Heart left ventricle (tissue), 13 donors: ENCODE data around the gene ITGA6.

Experiments used
- CTCF ChIP-seq, 12 donors: fragments of 200-600 bp; sonication (generic) in 4 of 12; IDR thresholded peaks; one replicate each; pipeline versions ENCODE4 v1.5.0 to v1.8.0; 2018 to 2022; ENCODE audit warnings: antibody characterized with exemption in 12 of 12, mild to moderate bottlenecking in 5 of 12
- POLR2A ChIP-seq, 2 donors: fragments of 450-650 bp; IDR thresholded peaks; one replicate each; pipeline ENCODE4 v1.6.1; 2017; ENCODE audit warnings: antibody characterized with exemption in 2 of 2, mild to moderate bottlenecking in 2 of 2, moderate library complexity in 2 of 2
- donor health status: ischemic (EF 13 %, LVEDD 7.1; RV severe dilation, severe dysfunction).
- donor health status: DM: no; HTN: yes; CAD: no.
- donor health status: DM: no; HTN: no; CAD: no.
- donor health status: ischemic (EF 25% LVEDD 6.9; RV normal size, moderate dysfunction).
- donor health status: ischemic (EF 25% LVEDD 5.7; RV mildly dilated, moderate dysfunction).
- donor health status: ischemic (EF 35%, LVEDD 5.7; RV mildly dilated, moderate dysfunction).
- donor health status: nonischemic (EF 11% LVEDD 7.7; RV severe dilation, severe dysfunction).
- donor health status: DM: yes; HTN: yes; CAD: no.
- donor health status: PGD.
- donor health status: ischemic (EF 29% LVEDD 5.4; RV normal size, mild dysfunction).
- donor health status: nonischemic (EF 23%, LVEDD 6.1; RV moderate dilation, normal function).

GRCh38 chr2:172435606-172435911 lies 8.2 kb downstream of the ITGA6 start:
- TF ChIP-seq POLR2A (IDR thresholded peaks at IDR 0.05) (no peak), CTCF (IDR thresholded peaks at IDR 0.05) (no peak)
